HG03378 (cell line): ENCODE measurements around the gene ELOA.
"Not testable (repeated sequence)": the region's sequence is repeated elsewhere in the genome, so short reads cannot be mapped to it uniquely, and the experiment has no call there.

Source experiments
- ATAC-seq: cut with Tn5 transposase; IDR thresholded peaks from one replicate; pipeline ENCODE4 v1.9.1; 2021; ENCODE audit warnings: mild to moderate bottlenecking, moderate library complexity; ENCODE audit not compliant: unreplicated experiment

ELOA gene

DNA sequence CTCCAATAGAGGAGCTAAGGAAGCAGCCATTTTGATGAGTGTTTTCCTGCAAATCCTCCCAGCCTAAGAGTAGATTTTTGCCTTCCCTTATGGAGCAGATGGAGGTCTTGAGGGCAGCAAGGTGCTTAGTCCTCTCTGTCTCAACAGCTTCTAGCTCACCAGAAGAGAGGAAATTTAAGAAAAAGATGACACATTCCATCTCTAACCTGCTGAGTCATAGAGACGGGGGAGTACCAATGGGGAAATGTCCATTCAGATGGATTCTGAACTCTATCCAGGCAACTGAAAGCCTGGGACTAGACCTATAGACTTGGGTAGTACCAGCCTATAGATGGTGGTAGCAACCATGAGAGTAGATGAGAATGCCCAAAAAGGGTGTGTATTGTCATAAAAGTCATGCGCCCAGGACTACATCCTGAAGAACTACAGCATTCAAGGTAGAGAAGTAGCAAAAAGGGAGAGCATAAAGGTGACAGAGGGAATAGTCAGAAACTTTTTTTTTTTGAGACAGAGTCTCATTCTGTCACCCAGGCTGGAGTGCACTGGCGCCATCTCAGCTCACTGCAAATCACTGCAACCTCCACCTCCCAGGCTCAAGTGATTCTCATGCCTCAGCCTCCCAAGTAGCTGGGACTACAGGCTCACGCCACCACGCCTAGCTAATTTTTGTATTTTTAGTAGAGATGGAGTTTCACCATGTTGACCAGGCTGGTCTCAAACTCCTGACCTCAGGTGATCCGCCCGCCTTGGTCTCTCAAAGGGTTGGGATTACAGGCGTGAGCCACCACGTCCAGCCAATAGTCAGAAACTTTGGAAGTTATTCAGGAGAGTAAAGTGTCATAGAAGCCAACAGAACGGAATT is 10.7 kb upstream of the ELOA start:
- no peak for ATAC-seq

DNA sequence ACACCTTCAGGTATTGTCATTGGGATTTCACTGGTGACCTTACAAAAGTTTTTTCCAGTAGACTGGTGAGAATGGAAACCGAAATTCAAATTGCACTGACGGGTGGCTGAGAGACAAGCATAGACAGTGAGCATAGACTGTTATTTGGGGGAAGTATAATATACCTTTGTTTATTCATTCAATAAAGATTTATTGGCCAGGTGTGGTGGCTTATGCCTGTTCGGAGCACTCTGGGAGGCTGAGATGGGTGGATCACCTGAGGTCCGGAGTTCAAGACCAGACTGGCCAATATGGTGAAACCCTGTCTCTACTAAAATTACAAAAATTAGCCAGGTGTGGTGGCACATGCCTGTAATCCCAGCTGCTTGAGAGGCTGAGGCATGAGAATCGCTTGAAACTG is 10.0 kb upstream of the ELOA start:
- ATAC-seq = not testable (repeated sequence)

DNA sequence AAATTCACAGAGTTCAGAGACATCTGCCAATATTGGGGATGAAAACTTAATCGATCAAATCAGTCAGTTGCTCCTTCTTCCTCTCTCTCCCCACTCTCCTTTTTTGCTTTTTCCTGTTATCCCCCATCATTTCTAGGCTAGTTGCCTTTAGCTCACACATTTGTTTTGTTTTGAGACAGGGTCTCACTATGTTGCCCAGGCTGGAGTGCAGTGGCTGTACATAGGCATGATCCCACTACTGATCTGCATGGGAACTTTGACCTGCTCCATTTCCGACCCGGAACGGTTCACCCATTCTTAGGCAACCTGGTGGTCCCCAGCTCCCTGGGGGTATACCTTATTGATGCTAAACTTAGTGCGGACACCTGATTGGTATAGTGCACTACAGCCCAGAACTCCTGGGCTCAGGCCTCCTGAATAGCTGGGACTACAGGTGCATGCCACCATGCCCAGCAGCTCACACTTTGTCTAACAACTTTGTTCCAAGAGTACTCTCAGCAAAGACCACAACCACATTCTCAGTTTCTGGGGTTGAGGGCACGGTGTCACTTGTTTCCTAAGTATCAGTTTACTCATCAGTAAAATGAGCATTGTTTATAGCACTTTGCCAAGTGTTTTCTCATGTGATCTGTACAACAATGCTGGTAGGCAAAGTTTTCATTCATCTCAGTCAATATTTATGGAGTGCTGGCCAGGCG is 6.7 kb upstream of the ELOA start:
- no peak for ATAC-seq

DNA sequence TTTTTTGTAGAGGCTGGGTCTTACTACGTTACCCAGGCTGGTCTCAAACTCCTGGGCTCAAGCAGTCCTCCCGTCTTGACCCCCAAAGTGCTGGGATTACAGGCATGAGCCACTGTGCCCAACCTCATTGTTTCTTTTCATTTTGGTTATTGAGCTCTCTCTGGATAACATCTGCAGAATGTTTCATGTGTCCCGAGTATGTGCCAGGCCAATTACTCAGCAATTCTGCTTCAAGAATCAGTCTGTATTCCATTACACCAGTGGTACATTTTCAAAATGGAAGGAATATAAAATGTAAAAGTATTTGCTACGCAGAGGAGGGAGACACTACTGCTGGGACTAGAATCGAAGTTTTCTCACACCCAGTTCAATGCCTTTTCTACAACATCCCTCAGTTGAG is 1.7 kb upstream of the ELOA start:
- no peak for ATAC-seq

DNA sequence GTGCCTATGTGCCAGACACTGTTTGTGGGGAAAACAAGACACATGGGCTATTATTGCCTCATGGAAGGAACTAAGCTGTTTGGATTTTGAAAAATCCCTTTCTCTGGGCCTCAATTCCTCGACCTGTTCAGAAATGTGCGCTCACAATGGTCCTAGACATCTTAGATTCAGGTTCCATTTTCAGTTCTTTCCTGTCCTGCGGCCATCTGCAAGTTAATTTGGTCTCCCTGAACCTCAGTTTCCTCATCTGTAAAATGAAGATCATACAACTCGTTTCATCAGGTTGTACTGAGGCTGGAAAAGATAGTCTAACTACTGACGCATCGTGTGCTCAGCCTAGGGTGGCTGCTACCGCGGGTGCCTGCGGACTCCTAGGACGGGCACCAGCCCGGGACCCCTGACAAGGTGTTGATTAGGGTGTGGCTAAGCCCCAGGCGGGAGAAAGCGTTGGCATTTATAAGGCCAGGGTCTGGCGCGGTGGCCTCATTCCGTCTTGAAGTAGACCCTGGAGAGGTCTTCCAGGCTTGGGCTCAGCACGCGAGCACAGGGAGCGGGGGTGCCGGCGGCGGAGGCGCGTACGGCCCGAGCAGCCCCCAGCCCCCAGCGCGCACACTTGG is 493 bp upstream of the ELOA start:
- peak; percentile 17 for ATAC-seq

DNA sequence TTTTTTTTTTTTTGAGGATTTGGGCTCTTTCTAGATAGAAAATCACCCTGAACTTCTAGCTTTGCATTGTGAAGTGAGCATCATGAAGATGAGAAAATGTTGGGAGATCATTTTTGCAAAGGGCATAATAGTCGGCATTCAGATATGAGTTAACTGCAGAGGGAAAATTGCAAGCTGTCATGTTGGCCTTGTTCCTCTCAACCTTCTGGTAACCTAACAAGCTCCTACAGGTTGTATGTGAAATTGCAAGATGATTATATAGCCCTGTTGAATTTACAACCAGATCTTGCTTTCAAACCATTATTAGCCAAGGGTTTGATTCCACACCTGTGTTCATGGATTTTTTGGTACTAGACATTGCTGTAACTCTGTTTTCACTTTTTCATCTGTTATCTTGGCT is 2.2 kb downstream of the ELOA start:
- no peak for ATAC-seq

DNA sequence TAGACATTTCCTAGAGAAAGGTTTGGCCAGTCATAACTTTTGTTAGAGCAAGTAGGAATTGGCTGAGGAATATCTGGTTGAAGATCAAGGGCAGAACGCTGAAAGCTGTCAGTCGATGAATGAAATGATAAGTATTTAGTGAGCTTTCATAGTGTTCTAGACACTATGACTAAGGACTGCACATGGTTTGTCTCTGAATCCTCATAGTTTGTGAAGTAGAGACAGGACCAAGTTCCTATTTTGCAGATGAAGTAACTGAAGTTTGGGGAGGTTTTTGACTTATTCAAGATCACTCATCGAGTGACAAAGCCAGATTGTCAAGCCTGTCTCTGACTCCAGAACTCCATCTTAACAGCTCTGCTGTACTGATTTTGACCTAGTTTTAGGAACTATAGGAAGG is 4.7 kb downstream of the ELOA start:
- ATAC-seq = no peak

DNA sequence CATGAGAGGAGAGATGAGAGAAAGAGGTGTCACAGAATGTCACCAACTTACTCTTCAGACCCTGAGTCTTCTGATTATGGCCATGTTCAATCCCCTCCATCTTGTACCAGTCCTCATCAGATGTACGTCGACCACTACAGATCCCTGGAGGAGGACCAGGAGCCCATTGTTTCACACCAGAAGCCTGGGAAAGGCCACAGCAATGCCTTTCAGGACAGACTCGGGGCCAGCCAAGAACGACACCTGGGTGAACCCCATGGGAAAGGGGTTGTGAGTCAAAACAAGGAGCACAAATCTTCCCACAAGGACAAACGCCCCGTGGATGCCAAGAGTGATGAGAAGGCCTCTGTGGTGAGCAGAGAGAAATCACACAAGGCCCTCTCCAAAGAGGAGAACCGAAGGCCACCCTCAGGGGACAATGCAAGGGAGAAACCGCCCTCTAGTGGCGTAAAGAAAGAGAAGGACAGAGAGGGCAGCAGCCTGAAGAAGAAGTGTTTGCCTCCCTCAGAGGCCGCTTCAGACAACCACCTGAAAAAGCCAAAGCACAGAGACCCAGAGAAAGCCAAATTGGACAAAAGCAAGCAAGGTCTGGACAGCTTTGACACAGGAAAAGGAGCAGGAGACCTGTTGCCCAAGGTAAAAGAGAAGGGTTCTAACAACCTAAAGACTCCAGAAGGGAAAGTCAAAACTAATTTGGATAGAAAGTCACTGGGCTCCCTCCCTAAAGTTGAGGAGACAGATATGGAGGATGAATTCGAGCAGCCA is 8.0 kb downstream of the ELOA start:
- ATAC-seq = no peak

DNA sequence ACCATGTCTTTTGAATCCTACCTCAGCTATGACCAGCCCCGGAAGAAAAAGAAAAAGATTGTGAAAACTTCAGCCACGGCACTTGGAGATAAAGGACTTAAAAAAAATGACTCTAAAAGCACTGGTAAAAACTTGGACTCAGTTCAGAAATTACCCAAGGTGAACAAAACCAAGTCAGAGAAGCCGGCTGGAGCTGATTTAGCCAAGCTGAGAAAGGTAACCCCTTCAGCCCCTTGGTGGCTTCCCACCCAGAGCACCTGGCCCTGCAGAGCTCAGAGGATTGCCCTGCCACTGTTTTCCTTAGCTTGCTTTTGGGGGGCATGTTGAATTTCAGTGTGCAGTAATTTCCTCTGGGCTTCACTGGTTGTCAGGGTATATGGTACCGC is 8.5 kb downstream of the ELOA start:
- no peak for ATAC-seq

DNA sequence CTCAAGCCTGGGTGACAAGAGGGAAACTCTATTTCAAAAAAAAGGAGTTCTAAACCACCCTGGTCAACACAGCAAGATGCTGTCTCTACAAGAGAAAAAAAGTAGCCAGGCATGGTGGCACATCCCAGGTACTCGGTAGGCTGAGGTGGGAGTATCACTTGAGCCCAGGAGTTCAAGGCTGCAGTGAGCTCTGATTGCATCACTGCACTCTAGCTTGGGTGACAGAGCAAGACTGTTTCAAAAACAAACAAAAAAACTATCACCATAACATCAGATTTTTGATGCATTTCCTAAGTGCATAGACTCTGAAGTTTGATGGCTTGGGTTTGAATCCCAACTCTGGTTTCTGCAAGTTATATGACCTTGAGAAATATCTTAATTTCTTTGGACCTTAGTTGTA is 9.6 kb downstream of the ELOA start:
- ATAC-seq = no peak

DNA sequence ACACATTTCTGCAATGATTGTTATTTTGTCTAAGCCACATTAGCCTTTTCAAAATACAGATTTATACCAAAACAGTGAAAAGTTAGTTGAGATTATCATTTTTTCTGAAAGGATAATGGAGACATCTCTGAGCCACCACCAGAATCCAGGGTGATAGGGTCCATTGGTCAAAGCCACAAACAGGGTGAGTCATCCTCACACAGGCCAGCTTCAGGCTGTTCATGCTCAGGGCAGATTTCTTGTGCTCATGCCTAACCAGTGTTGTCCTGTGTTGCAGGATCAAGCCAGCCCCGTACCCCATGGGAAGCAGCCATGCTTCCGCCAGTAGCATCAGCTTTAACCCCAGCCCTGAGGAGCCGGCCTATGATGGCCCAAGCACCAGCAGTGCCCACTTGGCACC is 13.4 kb downstream of the ELOA start:
- ATAC-seq = no peak

DNA sequence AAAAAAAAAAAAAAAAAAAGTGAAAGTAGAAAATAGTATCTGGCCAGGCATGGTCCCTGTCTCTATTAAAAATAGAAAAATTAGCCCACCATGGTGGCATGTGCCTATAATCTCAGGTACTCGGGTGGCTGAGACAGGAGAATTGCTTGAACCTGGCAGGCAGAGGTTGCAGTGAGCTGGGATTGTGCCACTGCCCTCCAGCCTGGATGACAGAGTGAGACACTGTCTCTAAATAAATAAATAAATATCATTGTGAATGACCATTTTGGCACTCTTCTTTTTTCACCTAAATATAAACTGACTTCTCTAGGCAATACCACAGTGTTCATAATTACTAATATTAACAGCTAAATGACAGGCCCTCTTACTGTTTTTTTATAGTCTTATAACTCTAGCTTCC is 14.5 kb downstream of the ELOA start:
- no peak for ATAC-seq

DNA sequence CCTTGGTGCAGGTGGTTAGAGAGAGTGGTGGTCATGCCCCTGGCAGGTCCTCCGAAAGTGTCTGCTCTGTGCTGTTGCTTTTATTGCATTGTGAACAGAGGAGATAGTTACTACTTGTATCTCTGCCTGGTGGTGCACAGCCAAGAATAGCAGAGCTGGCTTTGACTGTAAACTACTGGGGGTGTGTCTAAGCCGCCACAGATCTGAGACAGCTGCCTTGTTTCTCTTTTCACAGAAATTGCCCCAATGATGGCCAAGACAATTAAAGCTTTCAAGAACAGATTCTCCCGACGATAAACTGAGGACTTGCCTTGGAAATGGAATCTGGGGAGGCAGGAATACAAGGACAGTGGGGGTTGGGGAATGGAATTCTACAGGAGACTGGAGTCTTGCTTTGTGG is 16.0 kb downstream of the ELOA start:
- no peak for ATAC-seq

DNA sequence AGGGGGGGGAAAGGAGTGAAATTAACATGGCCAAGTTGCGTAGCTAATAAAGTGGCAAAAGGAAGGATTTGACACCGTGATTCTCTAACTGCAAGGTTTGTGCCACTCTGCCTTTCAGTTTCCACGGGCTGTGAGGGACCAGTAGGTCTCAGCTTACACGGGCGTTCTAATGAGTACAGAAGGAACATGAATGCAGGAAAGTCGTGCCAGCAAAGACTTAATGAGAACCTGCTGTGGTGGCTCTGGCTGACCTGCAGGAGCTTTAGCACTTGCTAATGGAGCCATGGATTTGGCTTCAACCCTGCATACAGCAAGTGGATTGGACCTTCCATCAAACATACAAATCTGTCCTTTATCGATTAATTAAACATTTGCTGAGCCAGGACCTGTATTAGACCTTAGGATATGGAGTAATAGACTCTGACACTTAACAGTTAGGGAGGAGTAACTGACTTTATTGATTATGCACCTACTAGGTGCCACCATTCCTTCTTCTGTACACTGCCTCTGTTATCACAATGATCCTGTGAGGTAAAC is 19.8 kb downstream of the ELOA start:
- ATAC-seq = no peak

DNA sequence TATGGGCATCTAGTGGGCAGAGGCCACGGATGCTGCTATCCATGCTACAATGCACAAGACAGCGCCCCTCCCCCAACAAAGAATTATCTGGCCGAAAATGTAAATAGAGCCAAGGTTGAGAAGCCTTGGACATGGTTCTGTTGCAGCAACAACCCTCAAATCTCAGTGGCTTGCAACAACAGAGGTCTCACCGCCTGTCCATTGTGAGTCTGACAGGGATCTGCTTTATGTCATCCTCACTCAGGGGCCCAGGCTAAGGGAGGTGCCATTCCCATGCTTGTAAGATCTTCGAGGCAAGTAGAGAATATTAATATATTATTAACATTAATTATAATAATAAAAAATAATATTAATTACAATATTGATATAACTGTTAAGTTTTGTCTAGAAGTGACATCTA is 25.5 kb downstream of the ELOA start:
- ATAC-seq = no peak

DNA sequence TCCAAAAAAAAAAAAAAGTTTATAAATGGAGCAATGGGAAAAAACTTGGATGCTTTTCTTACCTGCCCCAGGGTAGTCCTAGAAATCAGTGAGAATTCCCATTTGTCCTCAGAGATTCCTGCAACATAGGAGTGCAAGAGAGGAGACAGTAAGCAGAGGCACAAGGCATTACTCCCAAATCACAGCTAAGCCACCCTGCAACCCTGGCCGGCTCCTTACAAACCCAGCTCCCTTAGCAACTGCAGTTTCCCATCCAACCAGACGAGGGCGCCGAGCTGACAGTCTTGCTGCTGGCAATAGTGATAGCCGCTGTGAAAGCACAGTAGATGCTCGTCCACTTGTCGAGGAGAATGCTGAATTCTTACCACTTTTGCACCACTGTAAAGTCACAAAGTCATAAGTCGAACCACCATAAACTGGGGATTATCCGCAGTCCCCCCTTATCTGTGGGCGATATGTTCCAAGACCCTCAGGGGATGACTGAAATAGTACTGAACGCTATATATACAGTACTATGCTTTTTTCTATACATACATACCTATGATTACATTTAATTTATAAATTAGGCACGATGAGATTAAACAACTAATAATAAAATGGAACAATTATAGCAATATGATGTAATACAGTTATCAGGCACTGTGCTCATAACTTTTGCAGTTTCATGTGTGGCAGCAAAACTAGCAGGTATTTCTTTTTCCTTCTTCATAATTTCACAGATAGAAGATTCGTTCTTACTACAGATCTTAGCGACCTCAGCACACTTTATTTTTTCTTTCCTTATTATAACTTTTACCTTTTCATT is 29.0 kb downstream of the ELOA start:
- no peak for ATAC-seq

DNA sequence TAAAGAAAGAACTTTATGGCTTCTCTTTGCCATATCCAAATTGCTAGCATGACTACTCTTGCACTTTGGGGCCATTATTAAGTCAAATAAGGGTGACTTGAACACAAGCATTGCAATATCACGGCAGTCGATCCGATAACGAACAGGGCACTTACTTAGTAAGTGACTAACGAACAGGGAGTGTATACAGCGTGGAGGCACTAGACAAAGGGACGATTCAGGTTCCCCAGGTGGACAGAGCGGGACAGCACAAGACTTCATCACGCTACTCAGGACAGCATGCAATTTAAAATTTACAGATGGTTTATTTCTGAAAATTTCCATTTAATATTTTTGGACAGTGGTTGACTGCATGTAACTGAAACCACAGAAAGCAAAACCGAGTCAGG is 29.6 kb downstream of the ELOA start:
- ATAC-seq = no peak

DNA sequence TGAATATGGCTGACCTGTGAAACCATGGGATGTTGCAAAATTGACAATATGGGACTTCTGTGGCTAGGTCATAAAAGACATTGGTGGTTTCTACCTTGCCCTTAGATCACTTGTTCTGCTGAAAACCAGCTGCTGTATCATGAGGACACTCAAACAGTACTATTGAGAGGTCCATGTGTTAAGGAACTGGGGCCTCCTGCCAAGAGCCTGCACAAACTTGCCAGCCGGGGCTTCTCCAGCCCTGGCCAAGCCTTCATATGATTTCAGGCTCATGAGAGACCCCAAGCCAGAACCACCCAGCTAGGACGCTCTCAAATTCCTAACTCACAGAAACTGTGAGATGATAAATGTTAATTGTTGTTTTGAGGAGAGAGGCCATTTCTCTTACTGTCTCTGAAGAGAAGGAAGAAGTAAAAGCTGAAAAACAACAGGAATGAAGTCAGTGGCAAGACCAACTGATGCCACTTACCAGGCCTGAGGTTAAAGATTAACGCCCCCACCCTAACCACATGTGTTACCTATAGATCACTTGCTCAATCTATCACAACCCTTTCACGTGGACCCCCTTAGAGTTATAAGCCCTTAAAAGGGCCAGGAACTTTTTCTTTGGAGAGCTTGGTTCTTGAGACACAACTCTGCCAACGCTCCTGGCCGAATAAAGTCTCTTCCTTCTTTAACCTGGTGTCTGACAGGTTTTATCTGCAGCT is 31.1 kb downstream of the ELOA start:
- no peak for ATAC-seq

DNA sequence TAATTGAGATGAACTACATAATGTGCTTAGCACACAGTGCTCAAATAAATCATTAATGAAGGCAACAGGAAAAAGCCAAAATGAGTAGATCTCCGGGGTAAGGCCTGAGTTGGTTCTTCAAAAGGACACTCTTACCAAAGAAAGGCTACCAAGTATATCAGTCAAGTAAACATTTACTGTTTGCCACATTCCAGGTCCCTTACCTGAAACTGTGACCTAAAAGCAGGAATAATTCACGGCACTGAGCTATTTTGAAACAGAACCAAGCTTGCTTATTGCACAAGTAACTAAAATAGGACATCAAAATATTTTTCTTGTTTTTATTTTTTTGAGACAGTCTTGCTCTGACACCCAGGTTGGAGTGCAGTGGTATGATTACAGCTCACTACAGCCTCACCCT is 32.9 kb downstream of the ELOA start:
- no peak for ATAC-seq
